Measurements from ENCODE around the gene M6PR. TPM values are rescaled to one million over a fixed set of nuclear protein-coding genes. Genes with fewer than 3 reads are reported as not detected.
"Not testable (repeated sequence)": the region's sequence is repeated elsewhere in the genome, so short reads cannot be mapped to it uniquely, and the experiment has no call there.

The M6PR gene
- total RNA-seq, 4 donors from 2014 or later = 43.2 to 87.5 (median 67.2) TPM

DNA sequence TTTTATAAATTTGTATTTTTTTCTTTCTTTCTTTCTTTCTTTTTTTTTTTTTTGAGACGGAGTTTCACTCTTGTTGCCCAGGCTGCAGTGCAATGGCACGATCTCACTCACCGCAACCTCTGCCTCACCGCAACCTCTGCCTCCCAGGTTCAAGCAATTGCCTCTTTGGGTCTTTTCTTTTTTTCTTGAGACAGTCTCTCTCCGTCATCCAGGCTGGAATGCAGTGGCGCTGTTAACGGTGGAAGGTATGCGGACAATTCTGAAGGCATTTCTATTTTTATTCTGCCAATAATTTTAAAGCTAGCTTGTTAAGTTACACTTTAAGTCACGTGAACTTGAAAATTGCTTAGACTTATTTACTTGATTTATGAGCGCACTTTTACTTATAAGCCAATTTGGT, 43.9 kb downstream of the M6PR start:
- 76 to 80% methylated on average over 8 to 10 of the region's 10 CpGs for WGBS, 2 donors (ENCODE audit: low coverage in 1 of 2)
- Histone ChIP-seq H3K27me3 (no peaks in the 10 kb centered on the region), H3K27ac (no peak overlapping the region), H3K4me1 (no peaks in the 10 kb centered on the region), H3K36me3 (no peaks in the 10 kb centered on the region), H3K4me3 (no peak overlapping the region), H3K9me3 (no peaks in the 10 kb centered on the region)
- intact Hi-C loops (cut with DNase I; ENCODE audit: low total_unique reads) (no loop called here), in situ Hi-C loops (cut with MboI; ENCODE audit: low pct_ligation_motif_present in 1 of 4, low pct_unique_long_range_greater_than_20kb in 1 of 4, low sequenced_read_pairs in 3 of 4) (no loop called here)
- TF ChIP-seq POLR2AphosphoS5 (IDR thresholded peaks at IDR 0.05) (no peak), EP300 (IDR thresholded peaks at IDR 0.05; ENCODE audit: low read depth) (no peak), POLR2A (IDR thresholded peaks at IDR 0.05) (no peak)
- TF ChIP-seq, protein P1, sequence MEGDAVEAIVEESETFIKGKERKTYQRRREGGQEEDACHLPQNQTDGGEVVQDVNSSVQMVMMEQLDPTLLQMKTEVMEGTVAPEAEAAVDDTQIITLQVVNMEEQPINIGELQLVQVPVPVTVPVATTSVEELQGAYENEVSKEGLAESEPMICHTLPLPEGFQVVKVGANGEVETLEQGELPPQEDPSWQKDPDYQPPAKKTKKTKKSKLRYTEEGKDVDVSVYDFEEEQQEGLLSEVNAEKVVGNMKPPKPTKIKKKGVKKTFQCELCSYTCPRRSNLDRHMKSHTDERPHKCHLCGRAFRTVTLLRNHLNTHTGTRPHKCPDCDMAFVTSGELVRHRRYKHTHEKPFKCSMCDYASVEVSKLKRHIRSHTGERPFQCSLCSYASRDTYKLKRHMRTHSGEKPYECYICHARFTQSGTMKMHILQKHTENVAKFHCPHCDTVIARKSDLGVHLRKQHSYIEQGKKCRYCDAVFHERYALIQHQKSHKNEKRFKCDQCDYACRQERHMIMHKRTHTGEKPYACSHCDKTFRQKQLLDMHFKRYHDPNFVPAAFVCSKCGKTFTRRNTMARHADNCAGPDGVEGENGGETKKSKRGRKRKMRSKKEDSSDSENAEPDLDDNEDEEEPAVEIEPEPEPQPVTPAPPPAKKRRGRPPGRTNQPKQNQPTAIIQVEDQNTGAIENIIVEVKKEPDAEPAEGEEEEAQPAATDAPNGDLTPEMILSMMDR (IDR thresholded peaks at IDR 0.05) = no peak
- no peak for DNase-seq

DNA sequence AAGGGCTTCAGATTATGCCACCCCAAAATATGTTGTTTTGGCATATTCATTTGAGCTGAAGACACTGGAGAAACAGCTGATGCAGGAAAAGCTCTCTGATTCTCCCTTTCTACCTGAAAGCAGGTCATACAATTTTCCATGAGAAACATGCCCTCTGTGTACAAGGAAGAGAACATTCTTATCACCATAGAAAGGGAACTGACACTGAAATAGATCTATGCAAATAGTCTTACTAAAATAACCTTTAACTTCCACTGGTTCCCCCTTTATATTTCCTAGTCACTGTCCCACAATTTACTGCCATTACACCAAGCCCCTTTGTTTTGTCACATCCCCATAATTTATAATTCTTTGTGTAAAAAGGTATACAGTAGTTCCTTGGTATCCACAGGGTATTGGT, 44.8 kb downstream of the M6PR start:
- intact Hi-C loops (cut with DNase I; ENCODE audit: low total_unique reads) = no loop called here
- Histone ChIP-seq H3K36me3 (no peaks in the 10 kb centered on the region), H3K27me3 (no peaks in the 10 kb centered on the region), H3K27ac (no peak overlapping the region), H3K4me1 (no peaks in the 10 kb centered on the region), H3K4me3 (no peak overlapping the region), H3K9me3 (no peaks in the 10 kb centered on the region)
- in situ Hi-C loops (cut with MboI; ENCODE audit: low pct_ligation_motif_present in 1 of 4, low pct_unique_long_range_greater_than_20kb in 1 of 4, low sequenced_read_pairs in 3 of 4) = no loop called here
- DNase-seq = no peak
- TF ChIP-seq EP300 (IDR thresholded peaks at IDR 0.05; ENCODE audit: low read depth) (no peak), POLR2A (IDR thresholded peaks at IDR 0.05) (no peak), POLR2AphosphoS5 (IDR thresholded peaks at IDR 0.05) (no peak)
- TF ChIP-seq, protein P1 (IDR thresholded peaks at IDR 0.05) = no peak

DNA sequence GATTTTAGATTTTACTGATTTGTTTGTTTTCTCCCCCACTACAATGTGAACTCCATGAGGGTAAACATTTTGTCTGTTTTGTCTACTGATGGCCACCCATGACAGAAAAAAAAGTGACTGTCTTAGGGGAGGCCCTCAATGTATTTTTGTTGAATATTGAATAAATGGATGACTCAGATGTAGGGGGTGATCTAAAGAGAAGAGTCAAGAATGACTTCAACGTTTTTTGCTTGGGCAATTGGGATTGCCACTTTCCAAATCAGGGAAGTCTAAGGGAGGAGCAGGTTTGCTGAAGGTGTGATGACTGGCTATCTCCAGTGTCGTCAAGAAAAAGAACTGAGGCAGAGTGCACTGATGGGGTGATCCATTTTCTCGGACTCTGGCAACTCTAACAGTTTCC, 45.8 kb downstream of the M6PR start:
- H3K27me3 ChIP-seq = no peaks in the 10 kb centered on the region
- no peaks in the 10 kb centered on the region for H3K36me3 ChIP-seq
- DNase-seq = no peak
- no peak for TF ChIP-seq POLR2AphosphoS5 (IDR thresholded peaks at IDR 0.05)
- TF ChIP-seq, protein P1 (IDR thresholded peaks at IDR 0.05) = no peak
- no peak for TF ChIP-seq EP300 (IDR thresholded peaks at IDR 0.05; ENCODE audit: low read depth)
- no peak for TF ChIP-seq POLR2A (IDR thresholded peaks at IDR 0.05)
- H3K27ac ChIP-seq = no peak overlapping the region
- H3K4me3 ChIP-seq = no peak overlapping the region
- no peaks in the 10 kb centered on the region for H3K4me1 ChIP-seq
- in situ Hi-C loops (cut with MboI; ENCODE audit: low pct_ligation_motif_present in 1 of 4, low pct_unique_long_range_greater_than_20kb in 1 of 4, low sequenced_read_pairs in 3 of 4) = no loop called here
- intact Hi-C loops (cut with DNase I; ENCODE audit: low total_unique reads) = no loop called here
- H3K9me3 ChIP-seq = no peaks in the 10 kb centered on the region
- 69% methylated on average over 3 of the region's 3 CpGs; no CpG with 5 or more reads in 1 of the 2 donors for WGBS, 2 donors (ENCODE audit: low coverage in 1 of 2)

DNA sequence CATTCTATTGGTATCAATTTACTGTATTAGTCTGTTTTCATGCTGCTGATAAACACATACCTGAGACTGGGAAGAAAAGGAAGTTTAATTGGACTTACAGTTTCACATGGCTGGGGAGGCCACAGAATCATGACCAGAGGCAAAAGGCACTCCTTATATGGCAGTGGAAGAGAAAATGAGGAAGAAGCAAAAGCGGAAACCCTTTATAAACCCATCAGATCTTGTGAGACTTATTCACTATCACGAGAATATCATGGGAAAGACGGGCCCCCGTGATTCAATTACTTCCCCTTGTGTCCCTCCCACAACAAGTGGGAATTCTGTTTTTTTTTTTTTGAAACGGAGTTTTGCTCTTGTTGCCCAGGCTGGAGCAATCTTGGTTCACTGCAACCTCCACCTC, 46.7 kb downstream of the M6PR start:
- H3K4me1 ChIP-seq; H3K27ac ChIP-seq; H3K36me3 ChIP-seq; in situ Hi-C loops (cut with MboI; ENCODE audit: low pct_ligation_motif_present in 1 of 4, low pct_unique_long_range_greater_than_20kb in 1 of 4, low sequenced_read_pairs in 3 of 4); H3K9me3 ChIP-seq; intact Hi-C loops (cut with DNase I; ENCODE audit: low total_unique reads); H3K4me3 ChIP-seq; DNase-seq; H3K27me3 ChIP-seq: not testable (repeated sequence)
- WGBS, 2 donors (ENCODE audit: low coverage in 1 of 2) = 48 to 75% methylated on average over 5 of the region's 5 CpGs

DNA sequence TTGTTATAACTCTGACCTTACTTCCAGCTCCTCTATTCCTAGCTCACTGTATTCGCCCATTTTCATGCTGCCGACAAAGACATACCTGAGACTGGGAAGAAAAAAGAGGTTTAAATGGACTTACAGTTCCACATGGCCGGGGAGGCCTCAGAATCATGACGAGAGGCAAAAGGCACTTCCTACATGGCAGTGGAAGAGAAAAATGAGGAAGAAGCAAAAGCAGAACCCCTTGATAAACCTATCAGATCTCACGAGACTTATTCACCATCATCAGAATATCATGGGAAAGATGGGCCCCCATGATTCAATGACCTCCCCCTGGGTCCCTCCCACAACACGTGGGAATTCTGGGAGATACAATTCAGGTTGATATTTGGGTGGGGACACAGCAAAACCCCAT, 49.6 kb downstream of the M6PR start:
- intact Hi-C loops (cut with DNase I; ENCODE audit: low total_unique reads) (loop anchor here (5.0 kb wide), 1 partner anchor 1023 kb away; no protein-coding TSS in a partner anchor), in situ Hi-C loops (cut with MboI; ENCODE audit: low pct_ligation_motif_present in 1 of 4, low pct_unique_long_range_greater_than_20kb in 1 of 4, low sequenced_read_pairs in 3 of 4) (loop anchor here in 2 of 4 donors (25.0 kb wide), 1 partner anchor 213 kb away; the partner anchor contains the start of gene RIMKLB (in 2 of the 2))
- Histone ChIP-seq H3K4me3 (no peak overlapping the region), H3K4me1 (no peaks in the 10 kb centered on the region), H3K36me3 (no peaks in the 10 kb centered on the region), H3K9me3 (no peaks in the 10 kb centered on the region), H3K27me3 (no peaks in the 10 kb centered on the region), H3K27ac (no peak overlapping the region)
- TF ChIP-seq POLR2AphosphoS5 (IDR thresholded peaks at IDR 0.05) = no peak
- TF ChIP-seq, protein P1 (IDR thresholded peaks at IDR 0.05) = no peak
- no peak for TF ChIP-seq POLR2A (IDR thresholded peaks at IDR 0.05)
- no peak for TF ChIP-seq EP300 (IDR thresholded peaks at IDR 0.05; ENCODE audit: low read depth)
- 70 to 77% methylated on average over 2 to 6 of the region's 6 CpGs for WGBS, 2 donors (ENCODE audit: low coverage in 1 of 2)
- DNase-seq = no peak
